Measurements from ENCODE around the gene NFS1.
"Not testable (repeated sequence)": the region's sequence is repeated elsewhere in the genome, so short reads cannot be mapped to it uniquely, and the experiment has no call there.

Gene NFS1

GRCh38 chr20:35699127-35699956, at the start of gene NFS1, which contains the start of gene ROMO1:
NFS1 (minus strand) TSS chr20:35699352; CDS start chr20:35699288, 64 bp downstream.
ROMO1 (plus strand) TSS chr20:35699405; CDS start chr20:35699633, 228 bp downstream.
- DNase-seq (ENCODE audit: low spot score), result peak; percentile 81

GRCh38 chr20:35744492-35744841, 45.3 kb upstream of the NFS1 start:
- DNase-seq (ENCODE audit: low spot score), result not testable (repeated sequence)

- DNase-seq (ENCODE audit: low spot score), result peak; percentile 58
Observed at GRCh38 chr20:35743693-35744491, 44.7 kb upstream of the NFS1 start.

GRCh38 chr20:35742741-35743523, 43.8 kb upstream of the NFS1 start:
- DNase-seq (ENCODE audit: low spot score), result peak; percentile 45

- DNase-seq (ENCODE audit: low spot score), result peak; percentile 100
Observed at GRCh38 chr20:35741892-35742740, 43.0 kb upstream of the NFS1 start, which contains the start of gene RBM39. RBM39 (minus strand) TSS chr20:35742260; CDS start chr20:35740874, 1,386 bp downstream.

- DNase-seq (ENCODE audit: low spot score), result peak; percentile 46
Observed at GRCh38 chr20:35739294-35740163, 40.4 kb upstream of the NFS1 start.

GRCh38 chr20:35738410-35739179, 39.4 kb upstream of the NFS1 start:
- no peak for DNase-seq (ENCODE audit: low spot score)

- DNase-seq (ENCODE audit: low spot score), result no peak
Observed at GRCh38 chr20:35737865-35738333, 38.7 kb upstream of the NFS1 start.

GRCh38 chr20:35735826-35736470, 36.8 kb upstream of the NFS1 start:
- DNase-seq (ENCODE audit: low spot score), result no peak

- DNase-seq (ENCODE audit: low spot score), result peak; percentile 3
Observed at GRCh38 chr20:35734777-35735649, 35.9 kb upstream of the NFS1 start.

GRCh38 chr20:35734374-35734773, 35.2 kb upstream of the NFS1 start:
- DNase-seq (ENCODE audit: low spot score), result no peak

- peak; percentile 2 for DNase-seq (ENCODE audit: low spot score)
Observed at GRCh38 chr20:35732644-35732982, 33.5 kb upstream of the NFS1 start.

- no peak for DNase-seq (ENCODE audit: low spot score)
Observed at GRCh38 chr20:35731862-35732643, 32.9 kb upstream of the NFS1 start.

- peak; percentile 2 for DNase-seq (ENCODE audit: low spot score)
Observed at GRCh38 chr20:35731469-35731788, 32.3 kb upstream of the NFS1 start.

- DNase-seq (ENCODE audit: low spot score), result no peak
Observed at GRCh38 chr20:35730583-35731468, 31.7 kb upstream of the NFS1 start.
